WI38 (cell line): Measurements from ENCODE around the gene CCDC170.
"Not testable (repeated sequence)": the region's sequence is repeated elsewhere in the genome, so short reads cannot be mapped to it uniquely, and the experiment has no call there.

ENCODE experiments used
- H3K4me3 ChIP-seq: 2 replicates; pipeline ENCODE4 v1.5.1; 2011; ENCODE audit warnings: low read depth, mild to moderate bottlenecking, control low read depth, low read length
- TF ChIP-seq, protein P1 (sequence below): IDR thresholded peaks from 2 replicates; pipeline ENCODE4 v1.5.1; 2012; ENCODE audit warnings: low read depth, mild to moderate bottlenecking, control low read depth, low read length

Gene CCDC170

DNA sequence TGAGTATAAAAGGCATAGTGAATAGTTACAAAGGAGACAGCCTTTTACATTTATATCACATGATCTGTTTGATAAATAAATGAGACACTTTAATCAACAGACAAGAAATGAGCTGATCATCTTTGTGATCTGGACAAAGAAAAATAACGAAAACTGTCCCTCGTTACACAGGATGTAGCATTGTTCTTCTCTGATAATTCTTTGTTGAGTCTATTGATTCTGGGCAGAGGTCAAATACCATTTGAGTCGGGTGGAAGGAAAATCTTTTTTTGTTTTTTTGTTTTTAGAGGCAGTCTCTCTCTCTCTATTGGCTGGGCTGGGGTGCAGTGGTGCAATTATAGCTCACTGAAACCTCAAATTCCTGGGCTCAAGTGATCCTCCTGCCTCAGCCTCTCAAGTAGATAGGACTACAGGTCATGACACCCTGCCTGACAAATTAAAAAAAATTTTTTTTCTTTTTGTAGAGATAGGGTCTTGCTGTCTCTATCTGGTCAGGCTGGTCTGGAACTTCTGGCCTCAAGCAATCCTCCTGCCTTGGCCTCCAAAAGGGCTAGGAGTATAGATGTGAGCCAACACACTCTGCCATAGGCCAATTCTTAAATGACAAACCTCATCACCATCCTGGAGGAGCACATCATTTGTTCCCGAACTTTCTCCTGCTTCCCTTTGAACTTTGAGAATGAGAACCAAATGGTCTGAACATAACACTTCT, 41.8 kb downstream of the CCDC170 start:
- TF ChIP-seq, protein P1, sequence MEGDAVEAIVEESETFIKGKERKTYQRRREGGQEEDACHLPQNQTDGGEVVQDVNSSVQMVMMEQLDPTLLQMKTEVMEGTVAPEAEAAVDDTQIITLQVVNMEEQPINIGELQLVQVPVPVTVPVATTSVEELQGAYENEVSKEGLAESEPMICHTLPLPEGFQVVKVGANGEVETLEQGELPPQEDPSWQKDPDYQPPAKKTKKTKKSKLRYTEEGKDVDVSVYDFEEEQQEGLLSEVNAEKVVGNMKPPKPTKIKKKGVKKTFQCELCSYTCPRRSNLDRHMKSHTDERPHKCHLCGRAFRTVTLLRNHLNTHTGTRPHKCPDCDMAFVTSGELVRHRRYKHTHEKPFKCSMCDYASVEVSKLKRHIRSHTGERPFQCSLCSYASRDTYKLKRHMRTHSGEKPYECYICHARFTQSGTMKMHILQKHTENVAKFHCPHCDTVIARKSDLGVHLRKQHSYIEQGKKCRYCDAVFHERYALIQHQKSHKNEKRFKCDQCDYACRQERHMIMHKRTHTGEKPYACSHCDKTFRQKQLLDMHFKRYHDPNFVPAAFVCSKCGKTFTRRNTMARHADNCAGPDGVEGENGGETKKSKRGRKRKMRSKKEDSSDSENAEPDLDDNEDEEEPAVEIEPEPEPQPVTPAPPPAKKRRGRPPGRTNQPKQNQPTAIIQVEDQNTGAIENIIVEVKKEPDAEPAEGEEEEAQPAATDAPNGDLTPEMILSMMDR: no peak
- no peak overlapping the region for H3K4me3 ChIP-seq

- no peak overlapping the region for H3K4me3 ChIP-seq
- TF ChIP-seq, protein P1: no peak
These were observed 42.3 kb downstream of the CCDC170 start for GRCh38 chr6:151536188-151536479.

- TF ChIP-seq, protein P1: no peak
- no peak overlapping the region for H3K4me3 ChIP-seq
These were observed 43.7 kb downstream of the CCDC170 start for GRCh38 chr6:151537556-151537955.

- no peak overlapping the region for H3K4me3 ChIP-seq
- TF ChIP-seq, protein P1: no peak
These were observed 45.9 kb downstream of the CCDC170 start for GRCh38 chr6:151539506-151540268.

GRCh38 chr6:151544453-151544852, 50.6 kb downstream of the CCDC170 start:
- TF ChIP-seq, protein P1: no peak
- no peak overlapping the region for H3K4me3 ChIP-seq

DNA sequence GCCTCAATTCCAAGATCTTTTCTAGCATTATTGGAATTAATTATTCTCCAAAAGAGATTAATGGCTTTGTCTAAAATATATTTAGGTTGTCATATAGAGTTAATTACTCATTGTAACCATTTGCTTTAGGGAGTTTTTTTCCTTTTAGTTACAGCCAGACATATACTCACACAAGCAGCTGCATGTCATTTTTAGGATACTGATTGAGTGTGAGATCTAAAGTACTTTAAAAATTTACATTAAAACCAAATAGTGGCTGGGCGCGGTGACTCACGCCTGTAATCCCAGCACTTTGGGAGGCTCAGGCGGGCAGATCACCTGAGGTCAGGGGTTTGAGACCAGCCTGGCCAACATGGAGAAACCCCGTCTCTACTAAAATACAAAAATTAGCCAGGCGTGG, 51.1 kb downstream of the CCDC170 start:
- H3K4me3 ChIP-seq: not testable (repeated sequence)

DNA sequence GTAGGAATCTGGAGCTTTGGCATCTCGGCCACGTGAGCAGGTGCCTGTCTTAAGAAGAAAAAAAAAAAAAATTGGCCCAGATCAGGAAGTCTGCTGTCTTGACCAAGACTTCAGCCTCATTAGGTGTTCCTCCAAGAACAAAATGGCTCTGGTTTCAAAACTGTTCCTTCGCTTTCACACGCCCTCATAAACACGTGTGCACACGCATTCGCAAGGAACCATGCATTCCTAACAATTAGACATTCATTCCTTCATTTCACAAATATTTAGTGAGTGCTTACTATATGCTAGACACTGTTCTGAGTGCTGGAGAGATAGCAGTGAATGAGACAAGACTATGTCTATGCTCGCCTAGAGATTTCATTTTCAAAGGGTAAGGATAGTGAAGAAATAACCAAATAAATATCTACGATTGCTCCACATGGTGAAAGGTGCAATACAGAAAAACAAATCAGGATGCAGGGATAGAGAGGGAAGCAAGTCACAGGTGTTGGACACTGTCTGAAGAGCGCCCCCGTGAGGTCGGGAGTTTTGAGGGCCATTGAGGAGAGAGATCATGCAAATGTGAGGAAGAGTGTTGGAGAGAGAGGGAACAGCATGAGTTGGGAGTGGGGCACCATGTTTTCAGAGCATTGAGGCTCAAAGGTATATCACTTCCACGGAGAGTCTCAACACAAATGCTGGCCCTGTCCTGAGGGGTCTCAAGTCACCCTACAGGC, 53.3 kb downstream of the CCDC170 start:
- no peak overlapping the region for H3K4me3 ChIP-seq
- TF ChIP-seq, protein P1: no peak; the same call in 1 of the 2 replicates
